ENCODE data around the gene TSPAN3. TPM values are rescaled to one million over a fixed set of nuclear protein-coding genes. Genes with fewer than 3 reads are reported as not detected.
A peak's percentile ranks its signal among the peaks of the same experiment; 100 is the strongest.

Gene TSPAN3
- total RNA-seq, 3 donors from 2014 or later (not counting 1 experiment from before 2014, with no cell fraction given) = 18.7 to 37.4 (median 29.9) TPM

GRCh38 chr15:77022646-77023575 is 48.0 kb downstream of the TSPAN3 start:
- ATAC-seq (no peak), DNase-seq (no peak)
- intact Hi-C loops (cut with micrococcal nuclease) = loop anchor here (1.0 to 5.0 kb wide), 5 partner anchors 9 to 519 kb away; no protein-coding TSS in a partner anchor
- no peaks in the 10 kb centered on the region for H3K9me3 ChIP-seq (ENCODE audit: control insufficient read depth, insufficient read depth, low read length)
- H3K9me3 Mint-ChIP-seq = no peaks in the 10 kb centered on the region
- H3K27ac Mint-ChIP-seq = peak overlapping the region; percentile 96 to 99
- peak overlapping the region; percentile 83 for H3K27ac ChIP-seq (ENCODE audit: low read length)
- H3K36me3 ChIP-seq (ENCODE audit: control insufficient read depth, insufficient read depth, low read length) = peaks cover 69% of the 10 kb centered on the region
- no peaks in the 10 kb centered on the region for H3K27me3 Mint-ChIP-seq (ENCODE audit: low read depth in 2 of 2)
- WGBS (ENCODE audit: insufficient coverage) = 71% methylated on average over 14 of the region's 14 CpGs
- H3K27me3 ChIP-seq (ENCODE audit: control insufficient read depth, insufficient read depth, low read length) = no peaks in the 10 kb centered on the region
- TF ChIP-seq CTCF (IDR thresholded peaks at IDR 0.05) = no peak
- no peak overlapping the region for H3K4me3 ChIP-seq (ENCODE audit: low read length)
- peak overlapping the region; percentile 89 for H3K4me3 Mint-ChIP-seq
- H3K36me3 Mint-ChIP-seq = no peaks in the 10 kb centered on the region
- peaks cover 86% of the 10 kb centered on the region for H3K4me1 ChIP-seq (ENCODE audit: control insufficient read depth, insufficient read depth, low read length)
- H3K4me1 Mint-ChIP-seq = peaks cover 63 to 84% of the 10 kb centered on the region in 2 donors

DNA sequence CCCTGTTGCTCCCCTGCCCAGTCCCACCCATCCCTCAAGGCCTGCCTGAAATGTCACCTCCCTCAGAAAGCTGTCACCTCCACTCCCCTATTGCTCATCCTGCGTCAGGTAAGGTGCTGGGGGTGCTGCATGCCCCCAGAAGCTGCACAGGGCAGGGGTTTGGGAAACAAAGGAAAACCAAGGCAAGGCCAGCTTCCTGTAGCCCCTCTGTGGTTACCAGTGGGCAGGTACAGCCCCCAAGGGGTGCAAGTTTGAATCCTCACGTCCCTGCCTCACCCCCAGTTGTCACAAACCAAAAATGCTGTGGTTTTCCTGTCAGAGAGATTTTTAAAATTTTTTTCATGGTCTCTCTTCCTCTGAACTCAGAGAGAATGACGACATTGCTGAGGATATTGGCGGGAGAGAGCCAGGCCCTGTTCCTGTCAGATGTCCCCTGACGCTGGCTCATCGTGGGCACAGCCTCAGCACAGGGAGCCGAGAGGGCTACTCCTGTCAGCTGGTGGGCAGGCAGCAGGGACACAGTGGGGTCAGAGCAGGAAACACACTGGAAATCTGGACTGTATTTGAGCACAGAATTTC is 49.0 kb downstream of the TSPAN3 start:
- Histone ChIP-seq H3K36me3 (ENCODE audit: control insufficient read depth, insufficient read depth, low read length) (peaks cover 67% of the 10 kb centered on the region), H3K27ac (ENCODE audit: low read length) (peak overlapping the region; percentile 83), H3K4me1 (ENCODE audit: control insufficient read depth, insufficient read depth, low read length) (peaks cover 96% of the 10 kb centered on the region), H3K27me3 (ENCODE audit: control insufficient read depth, insufficient read depth, low read length) (no peaks in the 10 kb centered on the region), H3K4me3 (ENCODE audit: low read length) (no peak overlapping the region), H3K9me3 (ENCODE audit: control insufficient read depth, insufficient read depth, low read length) (no peaks in the 10 kb centered on the region)
- 6% methylated on average over 7 of the region's 7 CpGs for WGBS (ENCODE audit: insufficient coverage)
- Mint-ChIP-seq H3K27me3 (ENCODE audit: low read depth in 2 of 2) (no peaks in the 10 kb centered on the region), H3K9me3 (no peaks in the 10 kb centered on the region), H3K4me1 (peaks cover 73 to 90% of the 10 kb centered on the region in 2 donors), H3K4me3 (peak overlapping the region; percentile 89), H3K36me3 (no peaks in the 10 kb centered on the region), H3K27ac (peak overlapping the region; percentile 96 to 99)
- TF ChIP-seq CTCF (IDR thresholded peaks at IDR 0.05) = no peak
- ATAC-seq (peak; percentile 59 to 71 (median 67)), DNase-seq (peak; percentile 44 to 81)
- intact Hi-C loops (cut with micrococcal nuclease) = loop anchor here (1.0 to 5.0 kb wide), 5 partner anchors 8 to 520 kb away; no protein-coding TSS in a partner anchor

DNA sequence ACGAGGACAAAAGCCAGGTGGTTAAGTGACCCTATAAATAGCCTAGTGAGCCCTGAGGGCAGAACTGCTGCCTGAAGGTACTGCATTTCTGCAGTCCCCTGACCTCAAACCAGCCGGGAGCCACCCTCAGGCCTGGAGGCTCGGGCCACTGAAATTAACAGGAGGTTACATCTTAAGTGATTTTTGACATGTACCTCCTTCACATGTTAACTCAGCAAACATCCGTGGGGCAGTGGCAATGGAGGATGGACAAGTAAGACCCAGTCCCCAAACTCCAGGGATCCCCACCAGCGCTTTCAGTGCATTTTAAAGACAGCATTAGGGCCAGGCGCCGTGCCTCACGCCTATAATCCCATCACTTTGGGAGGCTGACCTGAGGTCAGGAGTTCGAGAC is 49.8 kb downstream of the TSPAN3 start:
- Mint-ChIP-seq H3K27me3 (ENCODE audit: low read depth in 2 of 2) (no peaks in the 10 kb centered on the region), H3K4me1 (peaks cover 76 to 91% of the 10 kb centered on the region in 2 donors), H3K4me3 (peak overlapping the region; percentile 89), H3K9me3 (no peaks in the 10 kb centered on the region), H3K36me3 (no peaks in the 10 kb centered on the region), H3K27ac (peak overlapping the region; percentile 96 to 99)
- 65% methylated on average over 9 of the region's 9 CpGs for WGBS (ENCODE audit: insufficient coverage)
- Histone ChIP-seq H3K4me1 (ENCODE audit: control insufficient read depth, insufficient read depth, low read length) (peaks cover 98% of the 10 kb centered on the region), H3K9me3 (ENCODE audit: control insufficient read depth, insufficient read depth, low read length) (no peaks in the 10 kb centered on the region), H3K4me3 (ENCODE audit: low read length) (no peak overlapping the region), H3K36me3 (ENCODE audit: control insufficient read depth, insufficient read depth, low read length) (peaks cover 64% of the 10 kb centered on the region), H3K27me3 (ENCODE audit: control insufficient read depth, insufficient read depth, low read length) (no peaks in the 10 kb centered on the region), H3K27ac (ENCODE audit: low read length) (peak overlapping the region; percentile 83)
- intact Hi-C loops (cut with micrococcal nuclease) = loop anchor here (5.0 kb wide), 4 partner anchors 34 to 521 kb away; no protein-coding TSS in a partner anchor
- DNase-seq = no peak
- no peak for TF ChIP-seq CTCF (IDR thresholded peaks at IDR 0.05)
- ATAC-seq = no peak

Measured in natural killer cell (primary cell).